HepG2 (cell line): ENCODE data around the gene PLXNB2. TPM values are rescaled to one million over a fixed set of nuclear protein-coding genes. Genes with fewer than 3 reads are reported as not detected.

Source experiments
- ASH2L ChIP-seq: fragments of 300-600, 200-600 bp; sonication (generic); IDR thresholded peaks from 2 replicates; pipeline ENCODE4 v1.7.0; 2017; ENCODE audit warnings: low read depth, mild to moderate bottlenecking, moderate library complexity, mixed read lengths, low read length; ENCODE audit not compliant: insufficient read length
- GATAD1 ChIP-seq: IDR thresholded peaks from 2 replicates; pipeline ENCODE4 v1.6.1; 2016; ENCODE audit warnings: missing genetic modification reagents, missing compliant biosample characterization
- GLI4 ChIP-seq: sonication (generic); formaldehyde crosslinking; IDR thresholded peaks from 2 replicates; pipeline ENCODE4 v1.5.1; 2020; ENCODE audit warnings: missing genetic modification reagents, mild to moderate bottlenecking, moderate library complexity, borderline replicate concordance
- KDM5B ChIP-seq: sonication (generic); formaldehyde crosslinking; IDR thresholded peaks from 2 replicates; pipeline ENCODE4 v1.4.0; 2020; ENCODE audit warnings: missing genetic modification reagents, mild to moderate bottlenecking, borderline replicate concordance
- NR2F6 ChIP-seq, 2 experiments: IDR thresholded peaks; 2 replicates each; pipeline ENCODE4 v1.6.1; 2016; ENCODE audit warnings: antibody characterized with exemption in 1 of 2, mild to moderate bottlenecking in 1 of 2
- SIN3B ChIP-seq: fragments of 150-350 bp; IDR thresholded peaks from 2 replicates; pipeline ENCODE4 v1.6.1; 2014; ENCODE audit warnings: low read length
- SRF ChIP-seq: IDR thresholded peaks from 2 replicates; pipeline ENCODE4 v1.6.1; 2011; ENCODE audit warnings: mild to moderate bottlenecking, low read depth, low read length, moderate library complexity
- STAT5B ChIP-seq: sonication (generic); formaldehyde crosslinking; IDR thresholded peaks from 2 replicates; pipeline ENCODE4 v1.4.0; 2020; ENCODE audit warnings: missing genetic modification reagents
- SUZ12 ChIP-seq: fragments of 150-350 bp; IDR thresholded peaks from 2 replicates; pipeline ENCODE4 v1.6.1; 2014; ENCODE audit warnings: low read depth, low read length
- TBL1XR1 ChIP-seq: fragments of 150-350 bp; IDR thresholded peaks from 2 replicates; pipeline ENCODE4 v1.6.1; 2014; ENCODE audit warnings: borderline replicate concordance, low read length; ENCODE audit not compliant: partially characterized antibody
- TEAD3 ChIP-seq: optimal IDR thresholded peaks from 2 replicates; pipeline ENCODE3; 2016; ENCODE audit warnings: borderline replicate concordance
- TGIF2 ChIP-seq: IDR thresholded peaks from 2 replicates; pipeline ENCODE4 v1.6.1; 2016; ENCODE audit warnings: control low read depth, missing compliant biosample characterization
- U2AF2 ChIP-seq: fragments of 200-400 bp; formaldehyde crosslinking; IDR thresholded peaks from 2 replicates; pipeline ENCODE4 v1.6.1; 2017; ENCODE audit warnings: low read depth, mild to moderate bottlenecking, low read length
- ZFP37 ChIP-seq: sonication (generic); formaldehyde crosslinking; IDR thresholded peaks from 2 replicates; pipeline ENCODE4 v1.4.0; 2020; ENCODE audit warnings: missing genetic modification reagents, borderline replicate concordance
- ZNF138 ChIP-seq: sonication (generic); formaldehyde crosslinking; IDR thresholded peaks from 2 replicates; pipeline ENCODE4 v1.5.0; 2020; ENCODE audit warnings: mild to moderate bottlenecking, low read depth, missing genetic modification reagents
- ZNF296 ChIP-seq: sonication (generic); formaldehyde crosslinking; conservative IDR thresholded peaks from 2 replicates; pipeline ENCODE4 v1.5.0; 2020; ENCODE audit warnings: mild to moderate bottlenecking, missing genetic modification reagents
- ZNF772 ChIP-seq: sonication (generic); formaldehyde crosslinking; IDR thresholded peaks from 2 replicates; pipeline ENCODE4 v1.5.0; 2020; ENCODE audit warnings: mild to moderate bottlenecking, missing genetic modification reagents
- polyA plus RNA-seq, 8 experiments: library from polyadenylated mRNA; depleted of rRNA in 3 of 8; stranded (reverse) in 7 of 8; unstranded in 1 of 8; fragments of >200 nt; fragmentation: Illumina TruSeq in 4 of 8; extraction: Trizol in 4 of 8; gene quantifications; 2 replicates each; pipeline versions ENCODE4 v1.2.1 to v1.2.3, GENCODE V29; 2011 to 2016; ENCODE audit warnings: low read depth in 4 of 8, missing spikeins in 1 of 8, mixed read lengths in 1 of 8; ENCODE audit not compliant: insufficient read depth in 1 of 8
- total RNA-seq, 5 experiments: library from RNA; depleted of rRNA; stranded (reverse); fragments of >200 nt; fragmentation: Illumina TruSeq; extraction: Trizol; gene quantifications; 2 replicates each; pipeline ENCODE4 v1.2.3, GENCODE V29; 2016; ENCODE audit warnings: low read depth in 1 of 5
- TF ChIP-seq, protein P1 (sequence below): sonication (generic); formaldehyde crosslinking; IDR thresholded peaks from 2 replicates; pipeline ENCODE4 v1.8.1; 2023; ENCODE audit warnings: missing genetic modification reagents, inconsistent platforms, borderline replicate concordance
- TF ChIP-seq, protein P2 (sequence below): sonication (generic); formaldehyde crosslinking; IDR thresholded peaks from 2 replicates; pipeline ENCODE4 v1.8.1; 2023; ENCODE audit warnings: mild to moderate bottlenecking, inconsistent platforms, moderate library complexity, missing genetic modification reagents, borderline replicate concordance
- TF ChIP-seq, protein P3 (sequence below): sonication (generic); formaldehyde crosslinking; IDR thresholded peaks from 2 replicates; pipeline ENCODE4 v1.4.0; 2020; ENCODE audit warnings: mild to moderate bottlenecking, missing genetic modification reagents, borderline replicate concordance
- TF ChIP-seq, protein P4 (sequence below): sonication (generic); formaldehyde crosslinking; IDR thresholded peaks from 2 replicates; pipeline ENCODE4 v1.4.0; 2020; ENCODE audit warnings: missing genetic modification reagents

The PLXNB2 gene
- total and polyA plus RNA-seq, 2 of the 13 experiments (the other 11 are each of a cell fraction or from before 2014, with no cell fraction given) = 32.6 to 68.9 TPM

DNA sequence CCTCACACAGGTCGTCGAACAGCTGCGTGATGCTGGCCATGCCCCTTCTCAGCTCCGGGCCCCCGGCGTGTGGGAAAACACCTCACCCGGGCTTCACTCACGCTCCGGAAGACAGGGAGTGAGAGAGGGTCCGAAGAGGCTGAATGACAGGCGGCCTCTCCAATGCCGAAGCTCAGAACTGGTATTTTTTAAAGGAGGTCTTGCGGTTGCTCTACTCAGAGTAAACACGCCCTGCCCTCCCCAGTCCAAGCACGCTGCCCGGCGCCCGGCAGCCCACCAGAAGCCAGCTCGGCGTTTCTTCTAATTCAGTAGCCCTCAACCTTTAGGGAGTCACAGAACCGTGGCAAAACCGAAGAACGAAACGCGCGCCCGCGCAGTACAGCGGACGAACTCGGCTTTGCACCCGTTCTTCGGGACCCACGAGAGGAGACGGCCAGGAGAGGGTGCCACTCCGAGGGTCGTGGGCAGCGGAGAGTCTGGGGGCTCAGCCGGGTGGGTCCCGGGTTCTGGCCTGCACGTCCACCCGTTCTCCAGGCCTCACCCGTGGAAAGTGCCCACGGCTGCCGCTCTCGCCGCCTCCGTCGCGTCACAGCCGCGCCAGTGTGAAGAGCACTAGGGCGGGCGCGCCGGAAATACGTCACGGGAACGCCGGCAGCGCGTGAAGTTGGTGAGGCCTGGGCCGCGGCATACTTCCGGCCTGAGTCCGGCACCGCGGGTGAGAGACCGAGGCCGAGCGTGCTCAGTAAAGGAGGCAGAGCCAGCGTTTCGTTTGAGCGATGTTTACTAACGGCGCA, 62.8 kb downstream of the PLXNB2 start, which contains the start of gene TUBGCP6 (continued):
- TF ChIP-seq, protein P1, sequence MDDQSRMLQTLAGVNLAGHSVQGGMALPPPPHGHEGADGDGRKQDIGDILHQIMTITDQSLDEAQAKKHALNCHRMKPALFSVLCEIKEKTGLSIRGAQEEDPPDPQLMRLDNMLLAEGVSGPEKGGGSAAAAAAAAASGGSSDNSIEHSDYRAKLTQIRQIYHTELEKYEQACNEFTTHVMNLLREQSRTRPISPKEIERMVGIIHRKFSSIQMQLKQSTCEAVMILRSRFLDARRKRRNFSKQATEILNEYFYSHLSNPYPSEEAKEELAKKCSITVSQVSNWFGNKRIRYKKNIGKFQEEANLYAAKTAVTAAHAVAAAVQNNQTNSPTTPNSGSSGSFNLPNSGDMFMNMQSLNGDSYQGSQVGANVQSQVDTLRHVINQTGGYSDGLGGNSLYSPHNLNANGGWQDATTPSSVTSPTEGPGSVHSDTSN (CRISPR knock-in tag) = no peak; the same call in 1 of the 2 replicates
- TF ChIP-seq GATAD1 (CRISPR knock-in tag) = peak; percentile 99
- TF ChIP-seq ZNF772 (CRISPR knock-in tag) = peak; percentile 67
- TF ChIP-seq, protein P2, sequence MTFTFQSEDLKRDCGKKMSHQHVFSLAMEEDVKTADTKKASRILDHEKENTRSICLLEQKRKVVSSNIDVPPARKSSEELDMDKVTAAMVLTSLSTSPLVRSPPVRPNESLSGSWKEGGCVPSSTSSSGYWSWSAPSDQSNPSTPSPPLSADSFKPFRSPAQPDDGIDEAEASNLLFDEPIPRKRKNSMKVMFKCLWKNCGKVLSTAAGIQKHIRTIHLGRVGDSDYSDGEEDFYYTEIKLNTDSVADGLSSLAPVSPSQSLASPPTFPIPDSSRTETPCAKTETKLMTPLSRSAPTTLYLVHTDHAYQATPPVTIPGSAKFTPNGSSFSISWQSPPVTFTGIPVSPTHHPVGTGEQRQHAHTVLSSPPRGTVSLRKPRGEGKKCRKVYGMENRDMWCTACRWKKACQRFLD (CRISPR knock-in tag) = no peak
- 0 out of 2 replicates have a peak, but pooled peaks have one; percentile 17 for TF ChIP-seq ZNF138 (CRISPR knock-in tag)
- TF ChIP-seq GLI4 (CRISPR knock-in tag) = no peak
- 0 out of 2 replicates have a peak, but pooled peaks have one; percentile 55 for TF ChIP-seq STAT5B (CRISPR knock-in tag)
- TF ChIP-seq U2AF2 = 0 out of 2 replicates have a peak, but pooled peaks have one; percentile 47
- TF ChIP-seq NR2F6 (IDR thresholded peaks at IDR 0.05) = no peak
- TF ChIP-seq NR2F6 (CRISPR knock-in tag; IDR thresholded peaks at IDR 0.05) = peak; percentile 19; the same call in 1 of the 2 replicates
- peak; percentile 89; the same call in 1 of the 2 replicates for TF ChIP-seq KDM5B (CRISPR knock-in tag)
- no peak for TF ChIP-seq TBL1XR1
- TF ChIP-seq, protein P3, sequence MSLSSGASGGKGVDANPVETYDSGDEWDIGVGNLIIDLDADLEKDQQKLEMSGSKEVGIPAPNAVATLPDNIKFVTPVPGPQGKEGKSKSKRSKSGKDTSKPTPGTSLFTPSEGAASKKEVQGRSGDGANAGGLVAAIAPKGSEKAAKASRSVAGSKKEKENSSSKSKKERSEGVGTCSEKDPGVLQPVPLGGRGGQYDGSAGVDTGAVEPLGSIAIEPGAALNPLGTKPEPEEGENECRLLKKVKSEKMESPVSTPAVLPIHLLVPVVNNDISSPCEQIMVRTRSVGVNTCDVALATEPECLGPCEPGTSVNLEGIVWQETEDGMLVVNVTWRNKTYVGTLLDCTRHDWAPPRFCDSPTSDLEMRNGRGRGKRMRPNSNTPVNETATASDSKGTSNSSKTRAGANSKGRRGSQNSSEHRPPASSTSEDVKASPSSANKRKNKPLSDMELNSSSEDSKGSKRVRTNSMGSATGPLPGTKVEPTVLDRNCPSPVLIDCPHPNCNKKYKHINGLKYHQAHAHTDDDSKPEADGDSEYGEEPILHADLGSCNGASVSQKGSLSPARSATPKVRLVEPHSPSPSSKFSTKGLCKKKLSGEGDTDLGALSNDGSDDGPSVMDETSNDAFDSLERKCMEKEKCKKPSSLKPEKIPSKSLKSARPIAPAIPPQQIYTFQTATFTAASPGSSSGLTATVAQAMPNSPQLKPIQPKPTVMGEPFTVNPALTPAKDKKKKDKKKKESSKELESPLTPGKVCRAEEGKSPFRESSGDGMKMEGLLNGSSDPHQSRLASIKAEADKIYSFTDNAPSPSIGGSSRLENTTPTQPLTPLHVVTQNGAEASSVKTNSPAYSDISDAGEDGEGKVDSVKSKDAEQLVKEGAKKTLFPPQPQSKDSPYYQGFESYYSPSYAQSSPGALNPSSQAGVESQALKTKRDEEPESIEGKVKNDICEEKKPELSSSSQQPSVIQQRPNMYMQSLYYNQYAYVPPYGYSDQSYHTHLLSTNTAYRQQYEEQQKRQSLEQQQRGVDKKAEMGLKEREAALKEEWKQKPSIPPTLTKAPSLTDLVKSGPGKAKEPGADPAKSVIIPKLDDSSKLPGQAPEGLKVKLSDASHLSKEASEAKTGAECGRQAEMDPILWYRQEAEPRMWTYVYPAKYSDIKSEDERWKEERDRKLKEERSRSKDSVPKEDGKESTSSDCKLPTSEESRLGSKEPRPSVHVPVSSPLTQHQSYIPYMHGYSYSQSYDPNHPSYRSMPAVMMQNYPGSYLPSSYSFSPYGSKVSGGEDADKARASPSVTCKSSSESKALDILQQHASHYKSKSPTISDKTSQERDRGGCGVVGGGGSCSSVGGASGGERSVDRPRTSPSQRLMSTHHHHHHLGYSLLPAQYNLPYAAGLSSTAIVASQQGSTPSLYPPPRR (CRISPR knock-in tag) = peak; percentile 73
- TF ChIP-seq, protein P4, sequence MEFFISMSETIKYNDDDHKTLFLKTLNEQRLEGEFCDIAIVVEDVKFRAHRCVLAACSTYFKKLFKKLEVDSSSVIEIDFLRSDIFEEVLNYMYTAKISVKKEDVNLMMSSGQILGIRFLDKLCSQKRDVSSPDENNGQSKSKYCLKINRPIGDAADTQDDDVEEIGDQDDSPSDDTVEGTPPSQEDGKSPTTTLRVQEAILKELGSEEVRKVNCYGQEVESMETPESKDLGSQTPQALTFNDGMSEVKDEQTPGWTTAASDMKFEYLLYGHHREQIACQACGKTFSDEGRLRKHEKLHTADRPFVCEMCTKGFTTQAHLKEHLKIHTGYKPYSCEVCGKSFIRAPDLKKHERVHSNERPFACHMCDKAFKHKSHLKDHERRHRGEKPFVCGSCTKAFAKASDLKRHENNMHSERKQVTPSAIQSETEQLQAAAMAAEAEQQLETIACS (CRISPR knock-in tag) = no peak; the same call in 1 of the 2 replicates
- peak; percentile 15; the same call in 1 of the 2 replicates for TF ChIP-seq TGIF2
- TF ChIP-seq ZNF296 (CRISPR knock-in tag) = no peak
- no peak for TF ChIP-seq SUZ12
- TF ChIP-seq TEAD3 (CRISPR knock-in tag) = peak; percentile 71
- TF ChIP-seq ZFP37 (CRISPR knock-in tag) = no peak
- peak; percentile 95 for TF ChIP-seq ASH2L
- peak; percentile 82 for TF ChIP-seq SRF
- peak; percentile 81; the same call in 1 of the 2 replicates for TF ChIP-seq SIN3B
